Daoy (cell line): ENCODE results near the gene NOSTRIN. TPM values are rescaled to one million over a fixed set of nuclear protein-coding genes. Genes with fewer than 3 reads are reported as not detected.
"Not testable (repeated sequence)": the region's sequence is repeated elsewhere in the genome, so short reads cannot be mapped to it uniquely, and the experiment has no call there.

Experiments
- DNase-seq: peaks from one replicate; pipeline ENCODE4 v3.0.0-alpha.2; 2015; ENCODE audit warnings: low read depth
- total RNA-seq: library from RNA; depleted of rRNA; stranded (reverse); fragments of >200 nt; shearing (Covaris generic); gene quantifications from 2 replicates; pipeline ENCODE4 v1.2.3, GENCODE V29; 2014

NOSTRIN gene
- total RNA-seq, 1 experiment from 2014 or later: not detected

DNA sequence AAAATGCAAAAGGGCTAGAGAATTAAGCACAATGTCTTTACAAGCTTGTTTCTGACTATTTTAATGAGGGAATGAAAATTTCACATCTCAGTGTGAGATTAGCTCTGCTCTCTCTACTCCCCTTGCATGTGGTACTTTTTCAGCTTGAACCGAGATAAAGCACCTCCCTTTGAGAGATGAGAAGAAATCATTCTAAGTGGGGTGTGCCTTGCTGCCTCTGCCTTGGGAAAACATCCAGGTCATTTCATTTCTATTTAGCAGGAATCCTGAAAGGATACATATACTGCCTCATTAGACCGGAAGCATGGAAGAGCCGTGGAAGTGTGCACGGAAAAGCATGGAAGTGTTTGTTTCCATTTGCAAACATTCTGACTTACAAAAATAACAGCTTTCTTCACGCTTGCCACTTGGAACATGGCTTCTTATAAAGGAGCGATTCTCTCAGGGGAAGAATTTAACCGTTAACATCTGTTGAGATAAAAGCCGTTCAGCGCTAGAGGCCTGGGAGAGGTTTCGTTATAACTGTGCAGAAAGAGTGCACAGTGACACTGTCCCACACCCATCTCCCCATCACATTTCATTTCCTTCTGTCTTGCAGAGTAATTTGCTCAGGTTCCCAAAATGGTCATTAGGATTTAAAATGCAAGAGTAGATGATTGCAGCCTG lies 16.7 kb downstream of the NOSTRIN start:
- no peak for DNase-seq

DNA sequence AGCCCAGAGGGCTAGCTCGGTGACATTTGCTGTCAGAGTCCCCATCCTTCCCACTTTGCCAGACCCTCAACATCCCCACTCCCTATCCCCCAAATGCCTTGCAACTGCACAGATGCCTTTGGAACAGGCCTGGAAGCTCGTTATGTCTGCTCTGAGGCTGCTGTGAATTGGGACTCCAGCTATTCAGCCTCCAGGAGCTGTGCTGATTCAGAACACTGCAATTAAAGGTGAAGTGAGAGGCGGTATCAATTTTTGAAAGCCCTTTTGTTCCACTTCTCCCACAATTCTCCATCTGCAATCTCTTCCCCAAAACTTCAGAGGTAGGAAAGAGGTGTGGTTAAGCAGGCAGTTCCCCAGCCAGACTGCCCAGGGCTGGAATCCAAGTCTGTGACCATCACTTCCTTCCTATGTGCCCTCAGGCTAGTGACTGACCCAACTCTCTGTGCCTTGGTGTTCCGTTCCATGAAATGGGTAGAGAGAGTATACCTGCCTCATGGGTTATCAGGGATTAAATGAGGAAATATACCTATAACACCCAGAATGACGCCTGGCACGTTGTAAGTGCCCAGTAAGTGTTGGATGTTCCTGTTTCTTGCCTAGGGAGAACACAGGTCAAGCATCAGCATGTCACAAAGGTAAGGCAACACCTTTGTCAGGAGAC lies 17.5 kb downstream of the NOSTRIN start:
- DNase-seq: no peak

DNA sequence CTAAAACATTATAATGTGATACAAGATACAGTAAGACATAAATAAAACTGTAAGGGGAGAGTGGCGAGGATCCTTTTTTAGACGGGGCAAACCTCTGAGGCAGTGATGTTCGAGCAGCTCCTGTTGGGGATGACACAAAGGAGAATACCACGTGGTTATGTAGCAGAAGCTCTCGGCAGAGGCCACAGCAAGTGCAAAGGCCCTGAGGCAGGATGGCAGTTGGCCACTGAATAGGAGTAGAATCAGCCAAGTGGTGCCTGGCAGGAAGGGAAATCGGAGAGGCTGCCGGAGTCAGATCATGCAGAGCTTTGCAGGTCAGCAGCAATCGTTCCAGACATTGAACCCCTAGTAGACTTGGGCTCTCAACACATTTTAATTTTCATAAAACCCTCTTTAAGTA lies 19.1 kb downstream of the NOSTRIN start:
- DNase-seq: no peak

DNA sequence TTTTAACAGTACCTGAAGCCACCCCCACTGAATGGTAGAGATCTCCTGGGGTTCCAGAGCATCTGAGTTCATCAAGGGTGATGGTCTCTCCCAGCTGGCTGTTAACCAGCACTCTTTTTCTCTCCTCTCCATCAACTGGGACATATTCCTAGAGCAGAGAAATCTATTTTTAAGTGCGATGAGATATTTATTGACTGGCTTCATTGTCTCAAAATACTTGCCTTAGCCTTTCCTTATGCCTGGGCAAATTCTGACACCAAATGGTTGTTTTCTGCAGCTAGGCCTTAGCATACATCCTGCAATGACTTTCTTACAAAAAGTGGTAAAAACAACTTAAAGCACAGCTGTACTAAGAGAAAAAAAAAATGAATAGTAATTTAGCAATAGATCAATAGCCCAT lies 19.6 kb downstream of the NOSTRIN start:
- no peak for DNase-seq

DNA sequence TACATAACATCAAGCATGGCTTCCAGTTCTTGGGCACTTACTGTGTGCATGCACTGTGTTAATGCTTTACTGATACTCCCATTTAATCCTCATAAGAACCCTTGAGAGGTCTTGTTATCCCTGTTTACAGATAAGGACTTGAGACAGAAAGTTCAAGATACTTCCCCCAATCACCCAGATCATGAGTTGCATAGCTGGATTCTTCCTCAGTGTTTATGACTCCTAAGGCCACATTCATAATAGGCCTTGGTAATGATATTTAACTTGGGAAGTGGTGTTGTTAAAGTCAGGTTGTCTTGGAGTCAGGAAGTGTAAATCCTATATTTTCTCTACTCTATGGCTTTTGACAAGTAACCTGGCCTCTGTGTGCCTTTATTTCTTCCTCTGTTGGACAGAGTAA lies 22.7 kb downstream of the NOSTRIN start:
- DNase-seq: no peak

DNA sequence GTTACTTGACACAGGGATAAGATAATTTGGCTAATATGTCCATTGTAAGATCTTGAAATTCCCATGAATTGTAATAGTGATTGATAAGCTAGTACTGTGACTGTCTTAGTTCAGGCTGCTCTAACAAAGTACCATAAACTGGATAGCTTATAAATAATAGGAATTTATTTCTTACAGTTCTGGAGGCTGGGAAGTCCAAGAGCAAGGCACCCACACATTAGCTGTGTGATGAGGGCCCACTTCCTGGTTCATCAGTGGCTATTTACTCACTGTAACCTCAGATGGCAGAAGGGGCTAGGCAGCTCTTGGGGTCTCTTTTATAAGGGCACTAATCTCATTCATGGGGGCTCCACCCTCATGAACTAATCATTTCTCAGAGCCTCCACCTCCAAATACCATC lies 28.5 kb downstream of the NOSTRIN start:
- no peak for DNase-seq

DNA sequence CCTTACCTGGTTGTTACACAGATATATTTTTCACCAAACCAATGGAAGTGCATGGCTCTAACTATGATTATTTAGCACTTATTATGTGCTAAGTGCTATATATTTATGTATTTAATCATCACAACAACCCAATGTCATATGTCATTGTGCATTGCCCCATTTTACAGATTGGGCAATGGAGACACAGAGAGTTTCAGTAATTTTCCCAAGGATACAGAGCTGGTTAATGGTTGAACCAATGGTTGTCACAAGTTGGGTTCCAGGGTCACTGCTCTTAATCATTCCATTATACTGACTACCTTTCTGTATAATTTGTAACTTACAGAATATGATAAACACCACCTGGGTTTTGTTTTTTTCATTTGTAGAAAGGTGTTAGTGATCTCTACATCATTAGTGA lies 29.2 kb downstream of the NOSTRIN start:
- no peak for DNase-seq

DNA sequence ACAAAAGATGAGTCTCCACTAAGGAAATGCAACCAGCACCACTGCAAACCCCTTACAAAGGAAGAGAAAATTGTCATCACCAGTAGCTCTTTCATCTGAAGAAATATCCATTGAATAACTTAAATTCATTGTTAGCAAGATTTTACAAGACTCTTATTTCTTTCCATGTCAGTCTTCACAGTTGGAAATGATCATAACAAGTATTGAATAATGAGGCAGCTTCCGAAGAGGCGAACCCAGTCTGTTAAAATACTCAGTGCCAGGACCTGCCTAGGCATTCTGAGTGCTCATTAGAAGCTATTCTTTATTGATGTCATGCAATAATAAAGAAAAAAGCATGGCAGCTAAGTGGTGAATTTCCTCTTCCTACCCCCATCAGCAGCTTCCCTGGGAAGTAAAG lies 33.5 kb downstream of the NOSTRIN start:
- no peak for DNase-seq

DNA sequence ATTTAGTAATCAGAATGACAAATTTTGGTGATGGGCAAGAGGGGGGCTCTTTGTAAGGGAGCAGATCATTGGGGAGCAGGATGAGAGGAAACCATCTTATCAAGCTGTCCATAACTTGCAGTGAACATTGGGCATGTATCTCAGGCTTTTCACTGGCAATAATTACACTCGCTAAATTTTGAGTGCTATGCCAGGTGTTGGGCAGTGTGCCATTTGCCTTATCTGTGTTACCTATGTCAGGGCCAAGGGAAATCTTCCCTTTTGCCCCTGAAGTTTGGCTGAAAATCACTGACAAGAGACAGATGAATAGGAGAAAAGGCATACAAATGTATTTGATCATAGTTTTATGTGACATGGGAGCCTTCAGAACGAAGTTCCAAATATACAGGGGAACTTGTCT lies 39.0 kb downstream of the NOSTRIN start:
- no peak for DNase-seq

DNA sequence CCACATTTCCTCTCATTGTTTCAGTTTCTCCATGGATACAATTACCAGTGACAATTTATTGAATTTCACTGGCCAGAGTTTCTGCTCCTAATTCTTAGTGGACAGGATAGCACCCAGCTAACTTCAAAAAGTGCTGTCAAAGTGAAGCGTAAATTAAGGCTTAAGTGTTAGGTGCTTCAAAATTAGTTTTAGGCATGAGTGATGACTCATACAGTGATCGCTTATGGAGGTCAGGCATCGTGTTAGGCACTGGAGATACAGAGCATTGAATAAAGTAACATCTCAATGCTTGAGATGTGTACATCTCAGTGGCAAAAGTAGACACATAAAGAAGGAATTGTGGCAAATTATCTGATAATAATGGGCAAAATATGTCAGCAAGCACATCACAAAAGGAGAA lies 40.8 kb downstream of the NOSTRIN start:
- no peak for DNase-seq

DNA sequence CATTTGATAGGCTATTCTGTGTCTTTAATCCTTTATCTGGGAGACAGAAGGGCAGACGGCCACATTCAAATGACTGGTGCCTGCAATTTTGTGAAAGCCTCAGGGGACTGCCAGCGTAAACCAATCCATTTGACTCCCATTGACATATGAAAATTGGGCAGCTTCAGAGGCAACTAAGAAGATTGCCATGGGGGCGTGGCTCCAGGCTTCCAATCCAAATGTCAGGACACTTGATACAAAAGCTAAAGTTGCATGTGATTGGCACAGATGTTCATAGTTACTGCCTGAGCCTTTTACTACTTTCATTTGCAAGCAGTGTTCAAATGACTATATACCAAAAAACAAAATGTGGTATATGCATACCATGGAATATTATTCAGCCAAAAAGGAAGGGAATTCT lies 45.8 kb downstream of the NOSTRIN start:
- no peak for DNase-seq

DNA sequence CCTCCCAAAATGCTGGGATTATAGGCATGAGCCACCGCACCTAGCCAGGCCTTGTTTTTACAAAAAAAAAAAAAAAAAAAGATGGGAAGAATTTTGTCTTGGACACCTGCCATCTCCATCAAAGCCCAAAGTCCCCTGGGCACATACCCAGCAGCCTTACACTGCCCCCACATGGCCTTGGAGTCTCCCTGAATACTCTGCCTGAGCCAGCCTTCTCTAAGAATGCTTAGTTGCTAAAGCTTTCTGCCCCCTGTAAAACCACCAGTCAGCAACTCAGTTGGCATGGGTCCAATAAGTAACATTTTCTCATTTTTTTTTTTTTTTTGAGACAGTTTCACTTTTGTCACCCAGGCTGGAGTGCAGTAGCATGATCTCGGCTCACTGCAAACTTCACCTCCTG lies 47.2 kb downstream of the NOSTRIN start:
- DNase-seq: peak; percentile 24

DNA sequence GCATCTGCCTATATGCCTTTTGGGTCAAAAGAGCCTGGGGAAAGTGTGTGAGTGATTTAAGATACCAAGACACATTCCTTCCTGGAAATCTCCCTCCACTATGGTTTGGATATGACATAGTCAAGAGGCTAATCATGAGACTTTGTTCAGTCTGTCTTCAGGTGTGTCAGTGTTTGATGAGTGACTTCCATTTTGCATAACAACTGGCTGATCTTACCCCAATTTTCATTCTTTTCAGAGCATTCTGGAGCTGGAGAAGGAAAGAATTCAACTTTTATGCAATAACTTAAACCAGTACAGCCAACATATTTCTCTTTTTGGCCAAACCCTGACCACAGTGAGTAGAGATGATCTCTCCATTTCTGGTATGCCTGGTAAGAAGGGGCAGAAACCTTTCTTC lies 48.4 kb downstream of the NOSTRIN start:
- no peak for DNase-seq

DNA sequence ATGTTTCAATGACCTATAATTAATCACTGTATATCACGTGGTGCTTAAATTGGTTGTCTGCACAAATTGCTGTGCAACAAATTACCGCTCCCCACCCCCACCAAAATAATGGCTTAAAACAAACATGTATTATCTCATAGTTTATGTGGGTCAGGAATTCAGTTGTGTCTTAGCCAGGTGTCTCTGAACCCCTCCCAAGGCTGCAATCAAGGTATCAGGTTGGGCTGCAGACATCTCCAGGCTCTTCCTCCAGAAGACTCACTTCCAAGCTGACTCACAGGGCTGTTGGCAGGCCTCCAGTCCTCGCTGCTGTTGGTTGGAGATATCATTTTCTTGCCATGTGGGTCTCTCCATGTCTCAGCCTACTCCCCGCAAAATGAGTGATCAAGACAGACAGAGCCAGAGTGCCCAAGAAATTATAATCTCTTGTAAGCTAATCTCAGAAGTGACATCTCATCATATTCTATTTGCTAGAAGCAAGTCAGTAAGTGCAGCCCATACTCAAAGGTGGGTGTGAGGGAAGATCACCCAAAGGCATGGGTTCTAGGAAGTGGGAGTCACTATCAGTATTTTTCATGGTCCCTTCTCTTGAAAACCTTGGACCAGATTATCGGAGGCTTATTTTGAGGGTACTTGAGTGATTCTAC lies 49.4 kb downstream of the NOSTRIN start:
- DNase-seq: peak; percentile 80

DNA sequence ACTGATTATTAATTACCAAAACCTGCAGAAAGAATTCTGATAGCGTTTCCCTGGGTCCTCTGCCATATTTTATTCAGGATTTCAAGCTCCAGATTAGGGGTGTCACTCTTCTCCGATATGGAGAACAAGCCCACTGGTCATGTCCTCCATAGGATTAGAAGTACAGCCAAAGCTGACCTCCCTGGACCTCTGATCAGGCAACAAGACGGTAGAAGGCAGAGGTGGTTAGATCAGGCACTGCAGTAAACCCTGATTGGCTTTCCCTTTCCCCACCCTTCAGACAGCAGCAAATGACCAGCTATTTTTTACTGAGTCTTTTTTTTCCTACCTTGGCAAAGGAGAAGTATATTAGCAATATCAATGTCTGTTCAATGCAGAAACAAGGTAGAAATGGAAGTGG lies 50.0 kb downstream of the NOSTRIN start:
- no peak for DNase-seq

DNA sequence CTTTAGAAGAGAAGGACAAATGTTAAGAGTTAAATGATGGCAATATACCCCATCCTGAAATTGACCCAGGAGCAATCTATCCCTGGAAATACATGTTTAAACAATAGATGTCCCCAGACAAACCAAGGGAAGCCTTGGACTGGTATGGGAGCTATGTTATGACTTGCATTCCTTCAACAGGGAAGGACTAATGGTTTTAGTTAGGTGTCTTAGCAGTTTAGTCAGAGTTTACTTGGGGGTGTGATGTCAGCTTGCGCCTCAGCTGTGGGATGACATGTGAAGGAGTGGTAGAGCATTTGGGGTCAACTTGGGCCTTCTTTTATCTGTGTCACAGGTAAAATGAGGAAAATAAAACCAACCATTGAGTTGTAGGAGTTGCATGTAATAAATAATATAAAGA lies 51.0 kb downstream of the NOSTRIN start:
- DNase-seq: no peak

DNA sequence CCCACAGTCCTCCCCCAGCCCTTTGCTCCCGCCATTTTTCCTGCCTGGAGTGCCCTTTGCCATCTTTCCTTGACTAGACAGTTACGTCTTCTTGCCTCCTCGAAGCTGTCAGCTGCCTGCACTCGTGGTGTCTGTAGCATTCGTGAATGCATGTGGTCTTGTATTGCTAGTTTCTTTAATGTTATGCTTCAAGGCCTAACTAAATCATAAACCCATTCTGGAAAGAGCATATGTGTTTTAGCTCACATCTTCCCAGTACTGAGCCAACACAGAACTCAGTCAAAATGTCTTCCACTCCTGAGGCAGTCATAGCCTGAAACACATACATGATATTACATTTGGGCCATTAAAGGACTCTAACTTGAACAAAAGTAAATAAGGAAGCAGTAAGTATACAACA lies 52.2 kb downstream of the NOSTRIN start:
- no peak for DNase-seq

DNA sequence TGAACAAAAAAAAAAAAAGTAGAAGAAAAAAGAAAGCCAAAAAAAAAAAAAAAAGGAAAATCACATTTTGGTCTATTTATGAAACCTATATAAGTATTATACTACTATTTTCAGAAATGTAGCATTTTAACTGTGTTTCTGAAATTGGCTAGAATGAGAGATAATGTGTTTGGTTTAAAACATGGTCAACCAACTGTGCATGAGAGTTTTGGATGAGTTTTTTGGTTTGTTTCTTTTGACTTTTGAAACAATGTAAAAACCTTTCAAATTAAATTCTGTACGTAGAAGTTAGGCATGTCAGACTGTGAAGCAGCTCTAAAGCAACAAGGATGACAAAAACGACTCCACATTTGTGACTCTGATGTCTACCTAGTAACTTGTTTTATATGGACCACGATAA lies 53.2 kb downstream of the NOSTRIN start:
- no peak for DNase-seq

DNA sequence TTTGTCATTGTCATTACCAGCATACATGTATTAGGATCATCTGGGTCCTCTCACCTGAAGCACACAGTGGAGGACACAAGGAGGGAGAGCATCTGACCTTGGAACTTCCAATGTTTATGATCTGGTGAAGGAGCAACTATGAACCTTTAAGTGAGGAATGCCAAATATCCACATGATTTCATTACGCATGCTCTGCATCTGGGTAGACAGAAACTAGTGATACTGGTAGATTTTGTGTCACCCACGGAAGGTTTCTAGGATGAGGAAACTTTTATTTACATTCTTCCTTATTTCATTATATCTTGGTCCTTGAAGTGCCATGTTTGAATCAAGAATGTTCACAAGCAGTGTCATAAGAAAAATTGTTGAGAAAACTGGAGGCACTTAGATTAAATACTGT lies 55.7 kb downstream of the NOSTRIN start:
- no peak for DNase-seq

DNA sequence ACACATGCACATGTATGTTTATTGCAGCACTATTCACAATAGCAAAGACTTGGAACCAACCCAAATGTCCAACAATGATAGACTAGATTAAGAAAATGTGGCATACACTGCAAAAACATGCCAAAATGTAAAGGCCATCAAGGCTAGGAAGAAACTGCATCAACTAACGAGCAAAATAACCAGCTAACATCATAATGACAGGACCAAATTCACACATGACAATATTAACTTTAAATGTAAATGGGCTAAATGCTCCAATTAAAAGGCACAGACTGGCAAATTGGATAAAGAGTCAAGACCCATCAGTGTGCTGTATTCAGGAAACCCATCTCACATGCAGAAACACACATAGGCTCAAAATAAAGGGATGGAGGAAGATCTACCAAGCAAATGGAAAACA lies 64.7 kb downstream of the NOSTRIN start:
- not testable (repeated sequence) for DNase-seq

DNA sequence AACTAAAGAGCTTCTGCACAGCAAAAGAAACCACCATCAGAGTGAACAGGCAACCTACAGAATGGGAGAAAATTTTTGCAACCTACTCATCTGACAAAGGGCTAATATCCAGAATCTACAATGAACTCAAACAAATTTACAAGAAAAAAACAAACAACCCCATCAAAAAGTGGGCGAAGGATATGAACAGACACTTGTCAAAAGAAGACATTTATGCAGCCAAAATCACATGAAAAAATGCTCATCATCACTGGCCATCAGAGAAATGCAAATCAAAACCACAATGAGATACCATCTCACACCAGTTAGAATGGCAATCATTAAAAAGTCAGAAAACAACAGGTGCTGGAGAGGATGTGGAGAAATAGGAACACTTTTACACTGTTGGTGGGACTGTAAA lies 67.9 kb downstream of the NOSTRIN start:
- DNase-seq: not testable (repeated sequence)

DNA sequence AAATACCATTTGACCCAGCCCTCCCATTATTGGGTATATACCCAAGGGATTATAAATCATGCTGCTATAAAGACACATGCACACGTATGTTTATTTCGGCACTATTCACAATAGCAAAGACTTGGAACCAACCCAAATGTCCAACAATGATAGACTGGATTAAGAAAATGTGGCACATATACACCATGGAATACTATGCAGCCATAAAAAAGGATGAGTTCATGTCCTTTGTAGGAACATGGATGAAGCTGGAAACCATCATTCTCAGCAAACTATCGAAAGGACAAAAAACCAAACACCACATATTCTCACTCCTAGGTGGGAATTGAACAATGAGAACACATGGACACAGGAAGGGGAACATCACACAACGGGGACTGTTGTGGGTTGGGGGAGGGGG lies 68.4 kb downstream of the NOSTRIN start:
- not testable (repeated sequence) for DNase-seq

DNA sequence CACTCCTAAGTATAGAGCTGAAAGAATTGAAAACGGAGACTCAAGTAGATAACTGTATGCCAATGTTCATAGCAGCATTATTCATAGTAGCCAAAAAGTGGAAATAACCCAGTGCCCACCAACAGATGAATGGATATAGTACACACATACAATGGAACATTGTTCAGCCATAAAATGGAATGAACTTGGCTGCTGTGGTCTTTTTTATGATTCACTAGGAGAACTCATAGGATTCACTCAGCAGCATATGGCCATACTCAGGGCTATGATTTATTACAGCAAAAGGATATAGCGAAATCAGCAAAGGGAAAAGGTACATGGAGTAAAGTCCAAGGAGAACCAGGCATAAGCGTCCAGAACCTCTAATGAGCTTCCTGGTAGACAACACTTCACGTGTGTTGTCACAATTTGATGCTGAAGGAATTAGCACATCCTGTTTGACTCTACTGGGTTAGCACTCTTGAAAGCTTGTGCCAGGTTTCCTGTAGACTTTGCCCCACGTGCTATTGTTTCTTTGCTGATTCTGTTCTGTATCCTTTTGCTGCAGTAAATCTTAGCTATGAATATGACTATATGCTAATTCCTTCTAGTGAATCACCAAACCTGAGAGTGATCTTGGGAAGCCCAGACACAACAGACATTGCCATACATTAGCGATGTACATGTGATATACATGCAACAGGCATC lies 72.1 kb downstream of the NOSTRIN start:
- DNase-seq: no peak
